Activated CD8-positive, alpha-beta memory T cell treated with anti-CD3 and anti-CD28 coated beads for 48 hours (primary cell): ENCODE data around the gene ZNF439.
"Not testable (repeated sequence)": the region's sequence is repeated elsewhere in the genome, so short reads cannot be mapped to it uniquely, and the experiment has no call there.

ENCODE experiments used
- DNase-seq, 3 experiments: peaks; one replicate each; pipeline ENCODE4 v3.0.0-alpha.2; 2020; ENCODE audit warnings: low read depth in 2 of 3, low spot score in 2 of 3

ZNF439 gene

DNA sequence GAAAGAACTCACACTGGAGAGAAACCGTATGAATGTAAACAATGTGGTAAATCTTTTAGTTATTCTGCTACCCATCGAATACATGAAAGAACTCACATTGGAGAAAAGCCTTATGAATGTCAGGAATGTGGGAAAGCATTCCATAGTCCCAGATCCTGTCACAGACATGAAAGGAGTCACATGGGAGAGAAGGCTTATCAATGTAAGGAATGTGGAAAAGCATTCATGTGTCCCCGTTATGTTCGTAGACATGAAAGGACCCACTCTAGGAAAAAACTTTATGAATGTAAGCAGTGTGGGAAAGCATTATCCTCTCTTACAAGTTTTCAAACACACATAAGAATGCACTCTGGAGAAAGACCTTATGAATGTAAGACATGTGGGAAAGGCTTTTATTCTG is 19.2 kb downstream of the ZNF439 start:
- DNase-seq = not testable (repeated sequence)

DNA sequence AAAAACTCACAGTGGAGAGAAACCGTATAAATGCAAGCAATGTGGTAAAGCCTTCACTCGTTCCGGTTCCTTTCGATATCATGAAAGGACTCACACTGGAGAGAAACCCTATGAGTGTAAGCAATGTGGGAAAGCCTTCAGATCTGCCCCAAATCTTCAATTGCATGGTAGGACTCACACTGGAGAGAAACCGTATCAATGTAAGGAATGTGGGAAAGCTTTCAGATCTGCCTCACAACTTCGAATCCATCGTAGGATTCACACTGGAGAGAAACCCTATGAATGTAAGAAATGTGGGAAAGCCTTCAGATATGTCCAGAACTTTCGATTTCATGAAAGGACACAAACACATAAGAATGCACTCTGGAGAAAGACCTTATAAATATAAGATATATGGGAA is 19.7 kb downstream of the ZNF439 start:
- no peak for DNase-seq

DNA sequence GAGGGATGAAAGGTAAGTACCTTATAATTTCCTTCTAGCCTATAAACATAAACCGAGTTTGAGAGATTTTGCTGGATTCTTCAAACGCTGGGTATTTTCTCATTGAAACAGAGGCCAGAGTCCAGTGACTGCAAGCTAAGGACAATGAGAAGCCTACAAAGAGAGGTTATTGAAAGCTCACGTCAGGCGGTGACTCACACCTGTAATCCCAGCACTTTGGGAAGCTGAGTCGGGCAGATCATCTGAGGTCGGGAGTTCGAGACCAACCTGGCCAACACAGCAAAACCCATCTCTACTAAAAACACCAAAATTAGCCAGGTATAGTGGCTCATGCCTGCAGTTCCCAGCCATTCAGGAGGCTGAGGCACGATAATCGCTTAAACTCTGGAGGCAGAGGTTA is 24.1 kb downstream of the ZNF439 start:
- no peak for DNase-seq

DNA sequence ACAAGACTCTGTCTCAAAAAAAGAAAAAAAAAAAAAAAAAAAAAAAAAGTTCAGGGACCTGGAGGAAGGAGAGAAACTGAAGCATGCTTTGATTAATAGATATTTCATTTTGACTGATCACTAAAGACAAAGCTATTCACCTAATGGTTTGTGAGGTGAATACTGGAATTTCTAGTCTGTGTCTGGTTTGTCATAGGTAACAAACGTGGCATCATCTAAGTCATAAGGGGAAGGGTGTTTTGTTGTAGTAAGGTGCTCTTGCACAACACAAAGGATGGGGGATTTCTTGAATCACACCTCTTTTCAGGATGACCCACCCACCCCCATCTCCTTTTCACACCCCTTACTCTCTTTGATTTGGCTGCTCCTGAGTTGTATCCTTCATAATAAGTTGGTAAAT is 25.2 kb downstream of the ZNF439 start:
- DNase-seq = no peak

DNA sequence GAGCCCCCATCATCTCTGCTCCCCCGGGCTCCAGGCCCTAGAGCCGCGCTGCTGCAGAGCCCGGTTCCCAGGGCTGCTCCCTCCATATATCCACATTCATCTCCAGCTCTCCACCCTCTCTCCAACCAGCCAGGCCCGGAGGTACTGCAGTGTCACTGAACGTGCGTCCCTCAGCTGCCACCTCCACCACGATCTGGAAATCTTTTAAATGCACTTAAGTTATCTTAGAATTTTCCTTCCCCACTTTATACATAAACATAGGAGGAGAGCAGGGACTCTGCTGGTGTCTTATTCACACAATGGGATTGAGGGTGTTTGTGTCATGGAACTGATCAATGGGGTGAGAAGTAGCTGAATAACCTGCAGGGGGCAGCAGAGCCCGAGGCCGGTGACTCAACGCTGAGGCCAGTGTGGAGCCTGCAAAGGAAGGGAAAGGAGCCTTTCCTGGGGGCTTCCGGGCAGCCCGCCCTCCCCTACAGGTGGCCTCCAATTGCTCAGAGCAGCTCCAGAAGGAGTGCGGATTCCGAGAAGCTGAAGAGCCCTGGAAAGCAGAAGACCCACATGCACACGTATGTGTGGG is 31.3 kb downstream of the ZNF439 start:
- DNase-seq = peak in 2 of 3 experiments; percentile 19 to 26

DNA sequence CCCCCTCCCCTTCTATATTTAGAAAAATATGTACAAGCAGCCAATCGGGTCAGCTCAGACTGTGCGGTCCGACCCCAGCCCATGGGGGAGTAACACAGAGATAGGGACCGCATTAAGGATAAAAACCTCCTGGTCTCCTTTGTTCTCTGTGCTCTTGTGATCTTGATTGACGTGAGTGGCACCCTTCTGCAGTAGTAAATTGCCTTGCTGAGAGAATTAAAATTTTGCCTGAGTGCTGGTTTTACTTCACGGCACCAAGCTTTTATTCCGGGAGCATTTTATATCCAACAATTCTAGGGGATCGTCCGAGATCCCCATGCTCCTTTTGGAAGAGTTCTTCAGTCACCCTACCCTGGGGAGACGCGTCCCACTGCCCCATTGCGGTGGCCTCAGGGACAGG is 32.1 kb downstream of the ZNF439 start:
- no peak for DNase-seq

DNA sequence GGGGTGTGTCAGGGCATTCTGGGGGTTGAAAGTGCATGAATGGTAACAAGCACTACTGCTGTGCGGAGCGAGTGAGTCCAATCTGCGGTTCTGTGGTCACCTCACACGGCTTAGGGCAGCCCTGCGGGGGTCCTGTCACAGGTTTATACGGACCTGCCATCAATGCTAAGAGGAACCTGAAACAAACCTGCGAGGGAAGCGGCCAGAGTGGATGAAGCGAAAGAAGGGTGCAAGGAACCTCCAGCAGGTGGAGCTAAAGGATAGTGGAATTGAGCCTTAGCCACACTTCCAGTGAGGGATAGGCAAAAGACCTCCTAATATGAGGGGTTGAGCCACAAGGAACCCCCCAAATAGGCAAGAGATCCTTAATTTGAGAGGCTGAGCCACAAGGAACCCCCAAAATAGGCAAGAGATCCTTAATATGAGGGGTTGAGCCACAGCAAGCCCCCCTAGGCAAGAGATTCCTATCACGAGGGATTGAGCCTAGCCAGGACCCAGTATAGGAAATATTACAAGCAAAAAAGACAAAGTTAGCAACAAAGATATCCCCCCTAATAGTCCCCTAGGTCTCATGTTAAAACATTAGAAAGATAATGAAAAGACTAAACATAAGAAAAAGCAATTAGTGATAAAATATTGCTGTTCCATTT is 32.8 kb downstream of the ZNF439 start:
- peak in 2 of 3 experiments; percentile 24 to 48 for DNase-seq

DNA sequence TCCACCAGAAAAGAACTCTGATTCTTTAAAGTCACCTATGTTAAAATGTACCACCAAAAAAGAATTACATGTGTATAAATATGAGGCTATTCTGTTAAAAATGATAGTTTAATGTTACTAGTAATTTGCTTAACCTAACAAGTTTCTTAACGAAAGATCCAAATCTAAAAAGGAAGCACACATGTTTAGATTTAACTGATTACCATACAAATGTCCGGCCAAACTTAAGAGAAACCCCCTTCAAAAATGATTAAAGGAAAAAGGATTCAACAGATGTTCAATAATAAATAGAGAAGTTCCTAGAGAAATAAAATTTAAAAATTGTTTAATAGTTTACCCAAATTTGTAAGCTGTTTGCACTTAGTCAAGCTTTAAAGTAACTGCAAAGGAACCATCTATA is 34.1 kb downstream of the ZNF439 start:
- no peak for DNase-seq

DNA sequence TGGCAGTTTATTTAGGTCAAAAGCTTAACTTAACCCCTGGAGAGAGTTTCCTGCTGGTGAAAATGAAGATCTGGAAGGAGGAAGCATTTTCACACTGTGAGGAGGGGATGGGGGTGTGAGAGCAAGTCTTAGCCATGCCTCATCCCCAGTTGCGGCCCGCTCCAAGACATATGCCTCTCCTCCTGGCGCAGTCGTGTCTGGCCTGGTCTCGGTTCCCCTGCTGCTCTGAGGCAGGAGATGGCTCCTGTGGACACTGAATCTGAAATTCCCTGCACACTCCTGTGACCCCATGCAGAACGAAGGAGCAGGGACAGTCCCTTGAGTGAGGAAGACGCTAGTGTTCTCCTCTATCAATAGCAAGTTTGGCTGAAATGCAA is 38.7 kb downstream of the ZNF439 start:
- no peak for DNase-seq

DNA sequence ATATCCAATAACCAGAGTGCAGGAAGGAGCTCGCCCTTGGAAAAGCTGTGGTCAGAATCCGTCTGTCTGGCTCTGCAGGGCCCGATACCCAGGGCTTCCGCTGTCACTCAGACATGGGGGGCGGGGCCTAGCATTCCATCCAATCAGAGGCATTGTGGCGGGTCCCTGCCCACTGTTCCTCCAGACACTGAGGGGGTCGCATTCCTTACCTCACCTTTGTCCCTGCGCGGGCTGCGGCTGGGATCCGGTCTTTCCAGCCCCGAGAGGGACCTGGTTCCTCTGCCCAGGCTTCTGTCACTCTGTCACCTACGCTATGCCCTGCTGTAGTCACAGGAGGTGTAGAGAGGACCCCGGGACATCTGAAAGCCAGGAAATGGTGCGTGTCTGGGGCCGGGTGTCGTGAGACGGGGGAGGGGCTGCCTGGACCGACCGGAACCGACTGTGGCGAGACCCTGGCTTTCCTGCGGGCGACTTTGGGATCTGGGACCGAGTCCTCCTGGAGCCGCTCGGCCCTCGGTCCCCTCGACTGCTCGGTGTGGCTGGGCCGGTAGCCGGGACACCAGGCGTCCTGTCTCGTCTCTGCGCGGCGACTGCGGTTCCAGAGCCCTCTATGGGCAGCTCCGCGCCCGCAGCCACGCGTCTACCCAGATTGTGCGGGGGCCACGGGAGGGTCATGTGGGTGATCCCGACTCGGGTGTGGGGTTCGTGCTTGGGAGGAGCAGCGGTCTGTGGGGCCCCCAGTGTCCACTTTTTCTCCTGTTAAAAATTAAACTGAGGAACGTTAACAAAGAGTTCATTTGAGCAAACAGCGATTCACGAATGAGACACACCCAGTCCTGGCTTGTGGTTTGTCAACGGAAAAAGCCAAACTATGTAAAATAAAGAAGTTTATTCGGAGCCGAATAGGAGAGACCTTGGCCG is 39.3 kb downstream of the ZNF439 start, which contains the start of gene ZNF69:
Gene ZNF69 (plus strand): TSS at position 172 of the 921 bp plus-strand sequence. CDS start 142 bp downstream, at position 314.
- peak; percentile 20 to 45 (median 38) for DNase-seq

DNA sequence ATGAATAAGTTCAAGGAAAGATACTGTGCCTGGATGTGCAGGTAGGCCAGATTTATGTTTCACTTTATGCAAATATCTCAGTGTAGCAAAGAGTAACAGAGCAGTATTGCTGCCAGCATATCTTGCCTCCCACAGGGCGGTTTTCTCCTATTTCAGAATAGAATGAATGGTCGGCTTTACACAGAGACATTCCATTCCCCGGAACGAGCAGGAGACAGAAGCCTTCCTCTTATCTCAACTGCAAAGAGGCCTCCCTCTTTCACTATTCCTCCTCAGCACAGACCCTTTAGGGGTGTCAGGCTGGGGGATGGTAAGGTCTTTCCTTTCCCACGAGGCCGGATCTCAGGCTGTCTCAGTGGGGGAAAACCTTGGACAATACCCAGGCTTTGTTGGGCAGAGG is 41.4 kb downstream of the ZNF439 start:
- not testable (repeated sequence) for DNase-seq

DNA sequence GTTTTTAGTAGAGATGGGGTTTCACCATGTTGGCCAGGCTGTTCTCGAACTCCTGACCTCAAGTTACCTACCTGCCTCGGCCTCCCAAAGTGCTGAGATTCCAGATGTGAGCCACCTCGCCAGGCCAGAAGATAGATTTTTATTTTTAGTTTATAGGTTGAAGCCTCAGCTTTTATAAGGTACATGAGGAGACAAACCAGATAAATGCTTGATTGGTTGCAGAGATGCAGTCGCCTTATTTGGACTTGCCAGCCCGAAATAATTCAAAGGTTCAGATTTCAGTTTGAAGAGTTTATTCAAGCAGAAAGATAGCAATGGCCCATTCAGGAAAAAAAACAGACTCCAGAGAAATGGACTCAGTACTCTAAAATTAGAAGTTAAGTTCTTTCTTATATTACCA is 42.1 kb downstream of the ZNF439 start:
- DNase-seq = no peak

DNA sequence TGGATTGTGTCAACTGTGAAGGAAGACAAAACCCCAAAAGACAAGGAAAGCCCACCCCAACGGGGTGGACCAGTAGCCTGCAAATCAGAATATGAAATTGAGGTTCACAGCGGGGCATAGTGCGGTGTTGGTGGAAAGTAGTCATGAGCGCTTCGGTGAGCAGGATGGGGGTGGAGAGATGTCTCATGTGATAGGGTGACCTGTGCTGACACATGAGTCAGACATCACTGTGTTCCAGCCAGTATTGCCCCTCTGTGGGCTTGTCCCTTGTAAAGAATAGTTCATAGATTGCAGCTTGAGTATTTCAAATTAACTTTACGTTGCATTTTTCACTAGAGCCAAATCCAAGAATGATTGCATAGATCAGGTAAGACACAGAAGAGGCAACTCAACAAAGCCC is 46.3 kb downstream of the ZNF439 start:
- DNase-seq = no peak

DNA sequence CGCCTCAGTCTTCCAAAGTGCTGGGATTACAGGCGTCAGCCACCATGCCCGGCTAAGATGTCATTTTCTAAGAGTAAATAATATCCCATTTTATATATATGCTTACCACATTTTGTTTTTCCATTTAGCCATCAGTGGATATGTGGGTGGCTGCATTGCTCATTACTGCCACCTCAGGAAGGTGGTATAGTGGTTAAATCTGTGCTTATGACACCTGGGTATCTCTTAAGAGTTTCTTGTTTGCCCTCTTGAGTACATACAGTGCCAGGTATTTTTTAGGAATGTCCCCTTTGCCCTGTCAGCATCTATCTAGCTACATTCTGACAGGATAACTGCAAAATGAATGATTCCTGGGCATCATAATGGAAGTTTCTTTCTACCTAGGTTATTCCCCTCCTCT is 53.7 kb downstream of the ZNF439 start:
- DNase-seq = no peak

DNA sequence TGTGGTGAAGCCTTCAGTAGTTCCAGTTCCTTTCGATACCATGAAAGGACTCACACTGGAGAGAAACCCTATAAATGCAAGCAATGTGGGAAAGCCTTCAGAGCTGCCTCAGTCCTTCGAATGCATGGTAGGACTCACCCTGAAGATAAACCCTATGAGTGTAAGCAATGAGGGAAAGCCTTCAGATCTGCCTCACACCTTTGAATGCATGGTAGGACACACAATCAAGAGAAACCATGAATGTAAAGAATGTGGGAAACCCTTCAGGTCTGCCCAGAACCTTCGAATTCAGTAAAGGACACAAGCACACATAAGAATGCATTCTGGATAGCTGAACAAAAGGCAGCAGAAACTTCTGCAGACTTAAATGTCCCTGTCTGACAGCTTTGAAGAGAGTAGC is 57.4 kb downstream of the ZNF439 start:
- DNase-seq = no peak

DNA sequence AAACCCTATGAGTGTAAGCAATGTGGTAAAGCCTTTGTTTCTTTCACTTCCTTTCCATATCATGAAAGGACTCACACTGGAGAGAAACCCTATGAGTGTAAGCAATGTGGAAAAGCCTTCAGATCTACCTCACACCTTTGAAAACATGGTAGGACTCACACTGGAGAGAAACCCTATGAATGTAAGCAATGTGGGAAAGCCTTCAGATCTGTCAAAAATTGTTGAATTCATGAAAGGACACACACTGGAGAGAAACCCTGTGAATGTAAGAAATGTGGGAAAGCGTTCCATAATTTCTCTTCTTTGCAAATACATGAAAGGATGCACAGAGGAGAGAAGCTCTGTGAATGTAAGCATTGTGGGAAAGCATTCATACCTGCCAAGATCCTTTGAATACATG is 63.4 kb downstream of the ZNF439 start:
- DNase-seq = not testable (repeated sequence)

DNA sequence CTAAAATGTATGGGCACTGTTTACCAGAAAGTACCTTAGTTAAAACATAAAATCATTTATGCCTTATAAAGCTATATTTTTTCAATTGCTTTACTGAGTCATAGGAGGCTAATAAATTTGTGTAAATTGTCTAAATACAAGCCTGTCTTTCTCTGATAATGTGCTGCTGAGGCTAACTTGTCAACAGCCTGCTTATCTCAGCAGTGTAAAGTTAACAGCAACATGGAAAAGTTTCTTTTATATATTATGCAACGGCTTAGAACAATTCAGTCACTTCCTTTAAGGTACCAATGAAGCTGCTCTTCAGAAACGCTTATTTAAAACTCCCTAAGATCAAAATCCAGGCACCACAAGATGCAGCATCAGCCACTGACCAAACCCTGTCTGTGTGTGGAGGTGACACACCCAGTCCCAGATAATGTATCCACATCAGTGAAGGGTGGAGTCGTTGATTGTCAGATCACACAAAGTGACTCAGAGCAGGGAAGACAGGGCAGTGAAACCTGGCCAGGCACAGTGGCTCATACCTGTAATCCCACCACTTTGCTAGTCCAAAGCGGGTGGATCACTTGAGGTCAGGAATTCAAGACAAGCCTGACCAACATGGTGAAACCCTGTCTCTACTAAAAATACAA is 66.0 kb downstream of the ZNF439 start:
- DNase-seq = not testable (repeated sequence)
